Muscle layer of duodenum (tissue), 2 donors: ENCODE measurements around the gene NEK2.

Experiments used
- H3K27ac ChIP-seq: one replicate; pipeline ENCODE4 v1.7.0; 2013; ENCODE audit warnings: mild to moderate bottlenecking, low read length
- H3K27me3 ChIP-seq: one replicate; pipeline ENCODE4 v1.7.0; 2013; ENCODE audit warnings: low read depth, mild to moderate bottlenecking, control low read depth, low read length
- H3K36me3 ChIP-seq, 2 donors: one replicate each; pipeline ENCODE4 v1.7.0; 2013; ENCODE audit warnings: low read length in 2 of 2, control low read depth in 1 of 2, mild to moderate bottlenecking in 1 of 2; ENCODE audit not compliant: insufficient read depth in 2 of 2, control insufficient read depth in 1 of 2
- H3K4me1 ChIP-seq, 2 donors: one replicate each; pipeline ENCODE4 v1.7.0; 2013; ENCODE audit warnings: low read length in 2 of 2, mild to moderate bottlenecking in 2 of 2, control low read depth in 1 of 2, moderate library complexity in 1 of 2; ENCODE audit not compliant: insufficient read depth in 2 of 2, control insufficient read depth in 1 of 2
- H3K4me3 ChIP-seq, 2 donors: one replicate each; pipeline ENCODE4 v1.7.0; 2013; ENCODE audit warnings: low read length in 2 of 2, low read depth in 1 of 2, mild to moderate bottlenecking in 1 of 2
- H3K9me3 ChIP-seq, 2 donors: one replicate each; pipeline ENCODE4 v1.7.0; 2013; ENCODE audit warnings: low read length in 2 of 2, control low read depth in 1 of 2, mild to moderate bottlenecking in 1 of 2; ENCODE audit not compliant: control insufficient read depth in 1 of 2
- donor health status: healthy.

NEK2 gene

DNA sequence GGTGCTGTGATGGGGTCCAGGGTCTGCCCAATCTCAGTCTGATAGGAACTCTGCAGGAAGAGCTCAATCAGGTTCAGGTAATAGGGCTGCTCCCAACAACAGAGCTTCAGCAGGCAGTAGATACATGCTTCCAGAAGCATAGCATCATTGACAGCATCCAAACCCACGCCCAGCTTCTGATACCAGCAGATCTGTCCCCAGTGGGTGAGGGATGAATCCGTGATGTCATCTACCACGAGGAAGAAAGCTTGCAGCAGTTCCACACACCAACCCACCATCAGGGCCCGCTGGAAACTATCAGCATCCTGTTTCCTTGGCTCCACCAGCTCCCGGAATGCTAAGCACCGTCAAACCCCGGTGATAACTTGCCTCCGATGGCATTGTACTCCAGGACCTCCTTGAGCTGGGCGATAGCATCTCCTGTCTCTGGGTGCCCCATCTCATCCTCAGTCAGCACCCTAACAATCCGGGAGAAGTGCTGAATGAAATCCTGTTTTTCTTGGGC, 14.7 kb downstream of the NEK2 start:
- no peaks in the 10 kb centered on the region for H3K4me1 ChIP-seq
- H3K36me3 ChIP-seq, result no peaks in the 10 kb centered on the region
- H3K9me3 ChIP-seq, result no peaks in the 10 kb centered on the region
- no peak overlapping the region for H3K27ac ChIP-seq
- no peaks in the 10 kb centered on the region for H3K27me3 ChIP-seq
- no peak overlapping the region for H3K4me3 ChIP-seq

DNA sequence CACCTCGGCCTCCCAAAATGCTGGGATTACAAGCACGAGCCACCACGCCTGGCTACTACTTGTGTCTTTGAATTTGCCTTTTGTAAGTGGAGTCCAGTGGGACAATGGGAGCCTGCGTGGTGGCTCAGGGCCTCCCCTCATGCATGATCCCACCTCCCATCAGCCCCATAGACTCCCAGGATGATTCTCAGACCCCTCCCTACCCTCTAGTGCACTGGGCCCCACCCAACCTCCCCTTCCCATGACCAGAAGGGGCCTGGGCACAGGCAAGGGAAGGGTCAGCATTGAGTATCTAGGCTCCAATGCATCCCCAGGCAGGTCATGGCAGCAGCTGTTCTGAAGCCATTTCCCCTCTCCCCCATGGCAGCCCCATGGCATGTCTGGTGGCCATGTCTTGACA, 18.7 kb downstream of the NEK2 start:
- Histone ChIP-seq H3K27me3 (no peaks in the 10 kb centered on the region), H3K27ac (no peak overlapping the region), H3K4me3 (no peak overlapping the region), H3K4me1 (peaks cover 4% of the 10 kb centered on the region in 2 donors), H3K9me3 (no peaks in the 10 kb centered on the region), H3K36me3 (no peaks in the 10 kb centered on the region)

GRCh38 chr1:211654838-211655787, 20.3 kb downstream of the NEK2 start:
- no peak overlapping the region for H3K27ac ChIP-seq
- H3K4me1 ChIP-seq, result peaks cover 4% of the 10 kb centered on the region in 2 donors
- no peaks in the 10 kb centered on the region for H3K9me3 ChIP-seq
- H3K27me3 ChIP-seq, result no peaks in the 10 kb centered on the region
- H3K4me3 ChIP-seq, result peak overlapping the region in 1 of 2 donors; percentile 23
- no peaks in the 10 kb centered on the region for H3K36me3 ChIP-seq

DNA sequence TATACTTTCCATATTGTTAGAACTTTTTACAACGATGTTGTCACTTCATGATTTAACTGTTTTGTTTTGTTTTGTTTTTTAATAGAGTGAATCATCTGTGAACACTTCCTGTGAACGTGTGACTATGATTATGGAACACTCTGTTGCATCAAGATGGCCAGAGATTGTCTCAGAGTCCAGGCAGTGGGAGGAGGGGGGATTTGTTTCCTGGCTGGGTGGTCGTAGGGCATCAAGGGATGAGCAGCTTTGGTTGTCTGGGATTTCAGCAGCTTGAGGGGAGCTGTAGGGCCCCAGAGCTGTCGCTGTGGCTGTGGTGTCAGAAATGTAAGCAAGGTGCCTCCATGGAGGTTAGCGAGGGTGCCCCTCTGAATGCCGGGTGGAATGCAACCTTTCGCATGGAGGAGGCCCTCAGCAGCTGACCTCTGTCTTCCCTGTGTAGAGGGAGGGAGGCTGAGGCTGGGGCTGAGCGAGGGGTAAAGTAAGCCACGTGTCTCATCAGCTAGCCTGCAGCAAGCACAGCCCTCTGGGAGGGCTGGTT, 21.4 kb downstream of the NEK2 start:
- no peaks in the 10 kb centered on the region for H3K36me3 ChIP-seq
- no peak overlapping the region for H3K4me3 ChIP-seq
- H3K9me3 ChIP-seq, result no peaks in the 10 kb centered on the region
- no peaks in the 10 kb centered on the region for H3K27me3 ChIP-seq
- peaks cover 4% of the 10 kb centered on the region in 2 donors for H3K4me1 ChIP-seq
- H3K27ac ChIP-seq, result no peak overlapping the region

DNA sequence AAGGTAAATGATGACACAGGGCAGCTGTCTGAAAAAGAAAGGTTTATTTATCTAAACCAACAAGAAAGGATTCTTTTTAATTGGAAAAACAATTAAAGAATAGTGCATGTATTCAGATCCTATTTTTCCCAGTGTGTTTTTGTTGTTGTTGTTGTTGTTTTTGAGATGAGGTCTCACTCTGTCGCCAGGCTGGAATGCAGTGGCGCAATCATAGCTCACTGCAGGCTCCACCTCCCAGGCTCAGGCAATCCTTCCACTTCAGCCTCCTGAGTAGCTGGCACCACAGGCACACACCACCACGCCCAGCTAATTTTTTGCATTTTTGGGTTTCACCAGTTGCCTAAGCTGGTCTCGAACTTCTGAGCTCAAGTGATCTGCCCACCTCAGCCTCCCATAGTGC, 22.1 kb downstream of the NEK2 start:
- Histone ChIP-seq H3K4me3 (no peak overlapping the region), H3K9me3 (no peaks in the 10 kb centered on the region), H3K27me3 (no peaks in the 10 kb centered on the region), H3K4me1 (peaks cover 4% of the 10 kb centered on the region in 2 donors), H3K27ac (no peak overlapping the region), H3K36me3 (no peaks in the 10 kb centered on the region)

- Histone ChIP-seq H3K4me1 (peaks cover 4 to 7% of the 10 kb centered on the region in 2 donors), H3K4me3 (no peak overlapping the region), H3K36me3 (no peaks in the 10 kb centered on the region), H3K27ac (no peak overlapping the region), H3K9me3 (no peaks in the 10 kb centered on the region), H3K27me3 (no peaks in the 10 kb centered on the region)
Measured at GRCh38 chr1:211652371-211652770, 23.1 kb downstream of the NEK2 start.

GRCh38 chr1:211650904-211651303, 24.5 kb downstream of the NEK2 start:
- no peaks in the 10 kb centered on the region for H3K36me3 ChIP-seq
- H3K27ac ChIP-seq, result no peak overlapping the region
- H3K4me1 ChIP-seq, result peaks cover 4 to 8% of the 10 kb centered on the region in 2 donors
- H3K27me3 ChIP-seq, result no peaks in the 10 kb centered on the region
- no peaks in the 10 kb centered on the region for H3K9me3 ChIP-seq
- H3K4me3 ChIP-seq, result no peak overlapping the region

DNA sequence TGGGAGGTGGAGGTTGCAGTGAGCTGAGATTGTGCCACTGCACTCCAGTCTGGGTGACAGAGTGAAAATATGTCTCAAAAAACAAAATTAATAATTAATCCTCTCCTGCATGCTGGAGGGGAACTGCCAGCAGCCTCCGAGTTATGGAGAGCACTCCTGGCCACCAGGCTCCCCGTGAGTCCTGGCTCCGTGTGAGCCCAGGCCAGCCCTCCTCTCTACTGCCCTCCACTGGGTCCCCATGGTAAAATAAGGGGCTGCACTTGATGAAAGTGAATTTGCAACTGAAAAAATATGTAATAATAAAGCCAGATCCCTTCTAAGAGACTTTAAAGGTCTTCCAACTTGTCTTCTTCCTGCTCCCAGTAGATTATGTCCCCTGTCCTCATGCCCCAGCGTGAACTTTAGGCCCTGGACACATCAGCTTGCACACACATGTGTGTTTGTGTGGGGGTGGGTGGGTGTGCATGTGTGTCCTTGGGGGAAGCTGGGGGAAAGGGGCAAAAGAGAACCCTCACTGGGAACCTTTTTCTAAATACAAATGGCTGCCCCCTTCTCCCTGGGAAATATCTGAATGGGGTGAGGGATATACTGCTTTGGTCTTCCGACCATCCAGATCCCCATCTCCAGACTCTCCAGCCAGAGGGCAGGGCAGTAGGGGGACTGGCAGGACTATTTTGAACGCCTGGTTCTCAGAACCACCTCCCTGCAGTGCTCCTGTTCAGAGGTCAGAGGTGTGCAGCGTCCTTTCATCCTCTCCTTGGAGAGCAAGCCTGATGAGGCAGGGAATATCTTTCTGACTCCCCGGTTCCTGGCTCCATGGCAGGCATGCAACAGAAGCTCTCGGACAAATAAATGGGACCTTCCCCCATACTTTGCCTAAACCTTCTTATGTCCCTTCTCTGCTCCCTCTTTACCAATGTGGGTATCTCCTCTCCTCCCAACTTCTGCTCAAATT, 26.2 kb downstream of the NEK2 start:
- H3K36me3 ChIP-seq, result no peaks in the 10 kb centered on the region
- no peak overlapping the region for H3K4me3 ChIP-seq
- no peaks in the 10 kb centered on the region for H3K27me3 ChIP-seq
- H3K27ac ChIP-seq, result no peak overlapping the region
- H3K4me1 ChIP-seq, result peaks cover 0 to 4% of the 10 kb centered on the region in 2 donors
- no peaks in the 10 kb centered on the region for H3K9me3 ChIP-seq

- H3K27ac ChIP-seq, result peak overlapping the region; percentile 57
- H3K4me3 ChIP-seq, result no peak overlapping the region
- peaks cover 4 to 5% of the 10 kb centered on the region in 2 donors for H3K4me1 ChIP-seq
- H3K36me3 ChIP-seq, result no peaks in the 10 kb centered on the region
- no peaks in the 10 kb centered on the region for H3K27me3 ChIP-seq
- H3K9me3 ChIP-seq, result no peaks in the 10 kb centered on the region
Measured at GRCh38 chr1:211648336-211648735, 27.1 kb downstream of the NEK2 start.

GRCh38 chr1:211647711-211648121, 27.7 kb downstream of the NEK2 start:
- Histone ChIP-seq H3K9me3 (no peaks in the 10 kb centered on the region), H3K36me3 (no peaks in the 10 kb centered on the region), H3K27me3 (no peaks in the 10 kb centered on the region), H3K4me1 (peaks cover 4 to 5% of the 10 kb centered on the region in 2 donors), H3K27ac (peak overlapping the region; percentile 57), H3K4me3 (no peak overlapping the region)

- Histone ChIP-seq H3K4me3 (no peak overlapping the region), H3K27ac (no peak overlapping the region), H3K4me1 (peaks cover 4 to 5% of the 10 kb centered on the region in 2 donors), H3K9me3 (no peaks in the 10 kb centered on the region), H3K27me3 (no peaks in the 10 kb centered on the region), H3K36me3 (no peaks in the 10 kb centered on the region)
Measured at GRCh38 chr1:211646566-211646965, 28.9 kb downstream of the NEK2 start.
